ENCODE data around the gene MICU2.

MICU2 gene

GRCh38 chr13:21511849-21512248 lies 92.1 kb downstream of the MICU2 start:
- FAIRE-seq (no peak), DNase-seq (ENCODE audit: insufficient read length, low spot score) (no peak)

- no peak for DNase-seq (ENCODE audit: insufficient read length, low spot score)
- no peak for FAIRE-seq
Observed at GRCh38 chr13:21504379-21504778, 99.6 kb downstream of the MICU2 start.

- DNase-seq (ENCODE audit: insufficient read length, low spot score) (no peak), FAIRE-seq (no peak)
Observed at GRCh38 chr13:21501686-21502085, 102.3 kb downstream of the MICU2 start.

GRCh38 chr13:21486322-21486721 lies 117.6 kb downstream of the MICU2 start:
- no peak for DNase-seq (ENCODE audit: insufficient read length, low spot score)
- no peak for FAIRE-seq

GRCh38 chr13:21483748-21484147 lies 120.2 kb downstream of the MICU2 start:
- FAIRE-seq (no peak), DNase-seq (ENCODE audit: insufficient read length, low spot score) (no peak)

GRCh38 chr13:21481359-21481758 lies 122.6 kb downstream of the MICU2 start:
- no peak for DNase-seq (ENCODE audit: insufficient read length, low spot score)
- no peak for FAIRE-seq

GRCh38 chr13:21478881-21479808 lies 124.8 kb downstream of the MICU2 start:
- DNase-seq (ENCODE audit: insufficient read length, low spot score) (no peak), FAIRE-seq (peak; percentile 95)

GRCh38 chr13:21476893-21477472 lies 127.0 kb downstream of the MICU2 start:
- peak; percentile 96 for FAIRE-seq
- DNase-seq (ENCODE audit: insufficient read length, low spot score): peak; percentile 49

GRCh38 chr13:21475115-21475514 lies 128.9 kb downstream of the MICU2 start:
- no peak for FAIRE-seq

GRCh38 chr13:21470785-21471184 lies 133.2 kb downstream of the MICU2 start:
- no peak for FAIRE-seq

More at GRCh38 chr13:21475115-21475514, 128.9 kb downstream of the MICU2 start:
- DNase-seq (ENCODE audit: insufficient read length, low spot score): no peak

GRCh38 chr13:21466527-21466926 lies 137.4 kb downstream of the MICU2 start:
- FAIRE-seq: no peak

More at GRCh38 chr13:21470785-21471184, 133.2 kb downstream of the MICU2 start:
- no peak for DNase-seq (ENCODE audit: insufficient read length, low spot score)

GRCh38 chr13:21465710-21466160 lies 138.2 kb downstream of the MICU2 start:
- FAIRE-seq (no peak), DNase-seq (ENCODE audit: insufficient read length, low spot score) (no peak)

More at GRCh38 chr13:21466527-21466926, 137.4 kb downstream of the MICU2 start:
- DNase-seq (ENCODE audit: insufficient read length, low spot score): no peak

GRCh38 chr13:21463424-21463823 lies 140.5 kb downstream of the MICU2 start:
- FAIRE-seq (no peak), DNase-seq (ENCODE audit: insufficient read length, low spot score) (no peak)

- no peak for DNase-seq (ENCODE audit: insufficient read length, low spot score)
Observed at GRCh38 chr13:21461131-21461530, 142.8 kb downstream of the MICU2 start.

GRCh38 chr13:21458813-21459701 lies 144.9 kb downstream of the MICU2 start, which contains the start of gene ZDHHC20:
TSS of gene ZDHHC20 (minus strand) at chr13:21459303. CDS start at chr13:21459171, 132 bp downstream.
- peak; percentile 83 for FAIRE-seq
- DNase-seq (ENCODE audit: insufficient read length, low spot score): peak; percentile 83

More at GRCh38 chr13:21461131-21461530, 142.8 kb downstream of the MICU2 start:
- FAIRE-seq: no peak

GRCh38 chr13:21458451-21458812 lies 145.5 kb downstream of the MICU2 start:
- FAIRE-seq (no peak), DNase-seq (ENCODE audit: insufficient read length, low spot score) (peak; percentile 40)

GRCh38 chr13:21453387-21454081 lies 150.4 kb downstream of the MICU2 start:
- FAIRE-seq: no peak
- no peak for DNase-seq (ENCODE audit: insufficient read length, low spot score)

- FAIRE-seq: no peak
- no peak for DNase-seq (ENCODE audit: insufficient read length, low spot score)
Observed at GRCh38 chr13:21450936-21451335, 153.0 kb downstream of the MICU2 start.

GRCh38 chr13:21446656-21447055 lies 157.3 kb downstream of the MICU2 start:
- DNase-seq (ENCODE audit: insufficient read length, low spot score) (no peak), FAIRE-seq (no peak)

- DNase-seq (ENCODE audit: insufficient read length, low spot score) (no peak), FAIRE-seq (no peak)
Observed at GRCh38 chr13:21445759-21446158, 158.2 kb downstream of the MICU2 start.

Data from GM19239 (cell line).